ENCODE results near the gene DFFB.

Gene DFFB

GRCh38 chr1:3919706-3920105 lies 62.4 kb downstream of the DFFB start:
- no peak overlapping the region for H3K4me3 ChIP-seq (ENCODE audit: low read length)
- TF ChIP-seq CTCF (conservative IDR thresholded peaks at IDR 0.05; ENCODE audit: low read depth, low read length) = no peak
- no peak for DNase-seq (ENCODE audit: low read depth)

- TF ChIP-seq CTCF (conservative IDR thresholded peaks at IDR 0.05; ENCODE audit: low read depth, low read length) = no peak
- H3K4me3 ChIP-seq (ENCODE audit: low read length) = no peak overlapping the region
- no peak for DNase-seq (ENCODE audit: low read depth)
Observed at GRCh38 chr1:3921765-3922164, 64.5 kb downstream of the DFFB start.

GRCh38 chr1:3922201-3922725 lies 65.0 kb downstream of the DFFB start:
- no peak for DNase-seq (ENCODE audit: low read depth)
- no peak overlapping the region for H3K4me3 ChIP-seq (ENCODE audit: low read length)
- no peak for TF ChIP-seq CTCF (conservative IDR thresholded peaks at IDR 0.05; ENCODE audit: low read depth, low read length)

DNA sequence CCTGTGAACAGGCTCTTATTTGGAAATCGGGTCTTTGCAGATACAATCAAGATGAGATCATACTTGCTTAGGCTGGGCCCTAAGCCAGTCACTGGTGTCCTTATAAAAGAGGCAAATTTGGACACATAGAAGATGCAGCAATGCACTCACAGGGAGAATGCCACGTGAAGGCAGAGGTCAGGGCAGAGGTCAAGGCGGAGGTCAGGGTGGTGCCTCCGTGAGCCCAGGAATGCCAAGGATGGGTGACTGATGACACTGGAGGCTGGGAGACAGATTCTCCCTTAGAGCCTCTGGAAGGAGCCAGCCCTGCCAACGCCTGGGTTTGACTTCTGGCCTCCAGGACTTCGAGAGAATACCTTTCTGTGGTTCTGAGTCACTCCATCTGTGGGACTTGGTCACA lies 65.6 kb downstream of the DFFB start:
- TF ChIP-seq CTCF (conservative IDR thresholded peaks at IDR 0.05; ENCODE audit: low read depth, low read length) = no peak
- no peak for DNase-seq (ENCODE audit: low read depth)
- H3K4me3 ChIP-seq (ENCODE audit: low read length) = no peak overlapping the region

DNA sequence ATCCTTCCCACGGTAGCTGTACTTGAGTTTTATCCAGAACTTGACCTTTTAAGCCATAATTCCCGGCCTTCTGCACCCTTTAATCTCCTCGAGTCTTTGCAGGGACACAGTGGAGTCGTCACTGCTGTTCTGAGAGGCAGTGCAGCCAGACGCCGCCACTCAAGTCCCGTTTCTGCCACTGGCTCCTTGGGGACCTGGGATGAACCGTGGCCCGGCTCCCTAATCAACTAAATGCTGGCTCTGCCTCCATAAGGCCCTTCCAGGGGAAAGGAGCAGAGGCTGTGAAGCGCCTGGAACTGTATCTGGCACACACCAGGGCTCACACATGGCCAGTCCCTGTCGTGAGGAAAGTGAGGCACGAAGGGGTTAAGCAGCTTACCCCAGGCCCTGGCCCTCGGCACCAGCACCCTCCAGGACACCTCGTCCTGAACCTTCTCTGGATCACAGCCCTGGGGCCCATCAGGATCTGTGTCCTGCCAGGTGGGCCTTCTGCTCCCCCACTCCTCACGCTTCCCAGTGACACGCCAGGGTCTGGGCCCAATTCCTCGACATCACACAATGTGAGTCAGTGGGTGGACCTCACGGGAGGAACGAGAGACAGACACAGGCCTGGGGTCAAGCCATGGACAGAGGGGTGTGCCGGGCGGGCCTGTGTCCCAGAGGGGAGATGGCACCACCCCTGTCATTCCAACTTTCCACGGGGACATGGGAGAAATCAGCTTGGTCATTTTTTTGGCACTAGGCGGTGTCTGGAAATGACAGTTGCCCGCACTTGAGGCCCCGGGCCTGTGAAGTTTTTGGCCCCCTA lies 66.3 kb downstream of the DFFB start:
- DNase-seq (ENCODE audit: low read depth) = no peak
- TF ChIP-seq CTCF (conservative IDR thresholded peaks at IDR 0.05; ENCODE audit: low read depth, low read length) = no peak
- H3K4me3 ChIP-seq (ENCODE audit: low read length) = no peak overlapping the region

DNA sequence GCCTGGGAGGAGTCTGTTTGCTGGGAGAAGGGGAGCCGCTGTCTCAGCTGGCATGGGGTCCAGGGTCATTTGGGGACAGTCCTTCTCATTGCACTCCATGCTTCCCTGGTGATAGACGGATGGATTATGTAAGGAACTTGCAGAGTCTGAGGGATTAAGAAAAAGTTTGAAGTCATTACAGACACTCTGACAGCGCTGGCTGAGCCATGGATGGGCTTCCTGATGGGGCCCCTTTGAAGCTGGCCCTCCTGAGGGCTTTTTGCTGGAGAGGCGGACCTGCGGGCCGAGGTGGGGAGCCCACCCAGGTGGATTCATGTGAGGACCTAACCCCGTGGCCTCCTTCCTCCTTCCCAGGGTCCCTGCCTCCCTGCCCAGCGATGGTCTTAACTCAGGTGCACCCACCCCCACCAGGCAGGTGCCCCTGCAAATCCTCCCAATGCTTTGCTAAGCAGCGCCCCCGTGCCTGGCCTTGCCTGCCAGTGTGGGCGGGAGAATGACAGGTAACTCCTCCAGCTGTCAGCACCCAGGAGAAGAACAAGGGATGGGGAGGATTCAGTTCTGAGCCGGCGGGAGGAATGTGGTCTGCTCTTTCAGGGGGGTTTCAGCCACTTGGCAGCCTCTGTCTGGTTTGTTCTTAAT lies 67.0 kb downstream of the DFFB start:
- DNase-seq (ENCODE audit: low read depth) = no peak
- TF ChIP-seq CTCF (conservative IDR thresholded peaks at IDR 0.05; ENCODE audit: low read depth, low read length) = no peak
- no peak overlapping the region for H3K4me3 ChIP-seq (ENCODE audit: low read length)

GRCh38 chr1:3924825-3925220 lies 67.5 kb downstream of the DFFB start:
- TF ChIP-seq CTCF (conservative IDR thresholded peaks at IDR 0.05; ENCODE audit: low read depth, low read length) = no peak
- DNase-seq (ENCODE audit: low read depth) = no peak
- no peak overlapping the region for H3K4me3 ChIP-seq (ENCODE audit: low read length)

Measured in retinal pigment epithelial cell (primary cell).